Endothelial cell (in vitro differentiated cells): Measurements from ENCODE around the gene KRT82. TPM values are rescaled to one million over a fixed set of nuclear protein-coding genes. Genes with fewer than 3 reads are reported as not detected.

ENCODE experiments used
- DNase-seq: peaks from one replicate; pipeline ENCODE4 v3.0.0; 2021; ENCODE audit warnings: low spot score
- H3K27ac Mint-ChIP-seq: one replicate; pipeline ENCODE4 v1.8.0; 2021; ENCODE audit warnings: mixed read lengths, inconsistent platforms; ENCODE audit not compliant: unreplicated experiment
- H3K27me3 Mint-ChIP-seq: one replicate; pipeline ENCODE4 v1.8.0; 2021; ENCODE audit warnings: mild to moderate bottlenecking, moderate library complexity, mixed read lengths, inconsistent platforms; ENCODE audit not compliant: unreplicated experiment
- H3K36me3 Mint-ChIP-seq: one replicate; pipeline ENCODE4 v1.8.0; 2021; ENCODE audit warnings: mild to moderate bottlenecking, low read depth, mixed read lengths, inconsistent platforms; ENCODE audit not compliant: unreplicated experiment
- H3K4me1 Mint-ChIP-seq: one replicate; pipeline ENCODE4 v1.8.0; 2021; ENCODE audit warnings: mild to moderate bottlenecking, mixed read lengths, inconsistent platforms; ENCODE audit not compliant: unreplicated experiment
- H3K4me3 Mint-ChIP-seq: one replicate; pipeline ENCODE4 v1.8.0; 2021; ENCODE audit warnings: mild to moderate bottlenecking, mixed read lengths, inconsistent platforms; ENCODE audit not compliant: unreplicated experiment
- H3K9me3 Mint-ChIP-seq: one replicate; pipeline ENCODE4 v1.8.0; 2021; ENCODE audit warnings: mixed read lengths, inconsistent platforms; ENCODE audit not compliant: unreplicated experiment
- CTCF ChIP-seq: fragments of 200-600 bp; sonication (generic); IDR thresholded peaks from one replicate; pipeline ENCODE4 v1.5.0; 2021; ENCODE audit warnings: antibody characterized with exemption; ENCODE audit not compliant: unreplicated experiment
- total RNA-seq: library from RNA; stranded (reverse); fragmentation: NEBNext Ultra II Directional; extraction: Animal tissue kit (Norgen Biotek cat#: 25700); gene quantifications from one replicate; pipeline ENCODE4 v1.2.1, GENCODE V29; 2021; ENCODE audit not compliant: unreplicated experiment

The KRT82 gene
- total RNA-seq, 1 donor from 2014 or later = not detected

GRCh38 chr12:52416795-52417194 is 10.7 kb upstream of the KRT82 start:
- H3K4me3 Mint-ChIP-seq = no peak overlapping the region
- H3K27me3 Mint-ChIP-seq = peaks cover 4% of the 10 kb centered on the region
- no peaks in the 10 kb centered on the region for H3K9me3 Mint-ChIP-seq
- H3K4me1 Mint-ChIP-seq = no peaks in the 10 kb centered on the region
- H3K36me3 Mint-ChIP-seq = no peaks in the 10 kb centered on the region
- H3K27ac Mint-ChIP-seq = no peak overlapping the region
- no peak for DNase-seq
- TF ChIP-seq CTCF = no peak

GRCh38 chr12:52415870-52416750 is 10.0 kb upstream of the KRT82 start:
- no peaks in the 10 kb centered on the region for H3K4me1 Mint-ChIP-seq
- no peak for DNase-seq
- no peaks in the 10 kb centered on the region for H3K9me3 Mint-ChIP-seq
- no peak overlapping the region for H3K27ac Mint-ChIP-seq
- no peak overlapping the region for H3K4me3 Mint-ChIP-seq
- H3K27me3 Mint-ChIP-seq = peaks cover 8% of the 10 kb centered on the region
- no peak for TF ChIP-seq CTCF
- no peaks in the 10 kb centered on the region for H3K36me3 Mint-ChIP-seq

- H3K4me3 Mint-ChIP-seq = no peak overlapping the region
- peaks cover 10% of the 10 kb centered on the region for H3K27me3 Mint-ChIP-seq
- H3K9me3 Mint-ChIP-seq = no peaks in the 10 kb centered on the region
- no peak for DNase-seq
- H3K4me1 Mint-ChIP-seq = no peaks in the 10 kb centered on the region
- no peak for TF ChIP-seq CTCF
- no peaks in the 10 kb centered on the region for H3K36me3 Mint-ChIP-seq
- H3K27ac Mint-ChIP-seq = no peak overlapping the region
Observed at GRCh38 chr12:52414936-52415335, 8.8 kb upstream of the KRT82 start.

- DNase-seq = no peak
- no peak for TF ChIP-seq CTCF
- no peaks in the 10 kb centered on the region for H3K36me3 Mint-ChIP-seq
- no peaks in the 10 kb centered on the region for H3K4me1 Mint-ChIP-seq
- H3K4me3 Mint-ChIP-seq = no peak overlapping the region
- H3K9me3 Mint-ChIP-seq = no peaks in the 10 kb centered on the region
- no peak overlapping the region for H3K27ac Mint-ChIP-seq
- peaks cover 10% of the 10 kb centered on the region for H3K27me3 Mint-ChIP-seq
Observed at GRCh38 chr12:52413782-52414345, 7.7 kb upstream of the KRT82 start.

- peaks cover 5% of the 10 kb centered on the region for H3K9me3 Mint-ChIP-seq
- DNase-seq = no peak
- TF ChIP-seq CTCF = no peak
- H3K4me3 Mint-ChIP-seq = no peak overlapping the region
- no peak overlapping the region for H3K27ac Mint-ChIP-seq
- H3K4me1 Mint-ChIP-seq = no peaks in the 10 kb centered on the region
- peaks cover 5% of the 10 kb centered on the region for H3K36me3 Mint-ChIP-seq
- peaks cover 13% of the 10 kb centered on the region for H3K27me3 Mint-ChIP-seq
Observed at GRCh38 chr12:52413202-52413601, 7.1 kb upstream of the KRT82 start.
